ENCODE data around the gene CFAP20DC. TPM values are rescaled to one million over a fixed set of nuclear protein-coding genes. Genes with fewer than 3 reads are reported as not detected.

Gene CFAP20DC
- total RNA-seq, 3 donors from 2014 or later (not counting 1 experiment from before 2014, with no cell fraction given) = 0.09 to 0.20 (median 0.18) TPM

GRCh38 chr3:58994746-58995330 lies 55.0 kb downstream of the CFAP20DC start:
- ATAC-seq (no peak), DNase-seq (peak in 1 of 2 donors; percentile 66)
- Histone ChIP-seq H3K27me3 (ENCODE audit: control insufficient read depth, insufficient read depth, low read length) (no peaks in the 10 kb centered on the region), H3K4me3 (ENCODE audit: low read length) (no peak overlapping the region), H3K9me3 (ENCODE audit: control insufficient read depth, insufficient read depth, low read length) (no peaks in the 10 kb centered on the region), H3K4me1 (ENCODE audit: control insufficient read depth, insufficient read depth, low read length) (no peaks in the 10 kb centered on the region), H3K27ac (ENCODE audit: low read length) (no peak overlapping the region), H3K36me3 (ENCODE audit: control insufficient read depth, insufficient read depth, low read length) (no peaks in the 10 kb centered on the region)
- Mint-ChIP-seq H3K4me1 (peaks cover 0 to 5% of the 10 kb centered on the region in 2 donors), H3K27me3 (ENCODE audit: low read depth in 2 of 2) (peaks cover 0 to 8% of the 10 kb centered on the region in 2 donors), H3K4me3 (no peak overlapping the region), H3K36me3 (no peaks in the 10 kb centered on the region), H3K27ac (no peak overlapping the region), H3K9me3 (no peaks in the 10 kb centered on the region)
- WGBS (ENCODE audit: insufficient coverage) = 11% methylated on average over 4 of the region's 6 CpGs
- TF ChIP-seq, protein P1, sequence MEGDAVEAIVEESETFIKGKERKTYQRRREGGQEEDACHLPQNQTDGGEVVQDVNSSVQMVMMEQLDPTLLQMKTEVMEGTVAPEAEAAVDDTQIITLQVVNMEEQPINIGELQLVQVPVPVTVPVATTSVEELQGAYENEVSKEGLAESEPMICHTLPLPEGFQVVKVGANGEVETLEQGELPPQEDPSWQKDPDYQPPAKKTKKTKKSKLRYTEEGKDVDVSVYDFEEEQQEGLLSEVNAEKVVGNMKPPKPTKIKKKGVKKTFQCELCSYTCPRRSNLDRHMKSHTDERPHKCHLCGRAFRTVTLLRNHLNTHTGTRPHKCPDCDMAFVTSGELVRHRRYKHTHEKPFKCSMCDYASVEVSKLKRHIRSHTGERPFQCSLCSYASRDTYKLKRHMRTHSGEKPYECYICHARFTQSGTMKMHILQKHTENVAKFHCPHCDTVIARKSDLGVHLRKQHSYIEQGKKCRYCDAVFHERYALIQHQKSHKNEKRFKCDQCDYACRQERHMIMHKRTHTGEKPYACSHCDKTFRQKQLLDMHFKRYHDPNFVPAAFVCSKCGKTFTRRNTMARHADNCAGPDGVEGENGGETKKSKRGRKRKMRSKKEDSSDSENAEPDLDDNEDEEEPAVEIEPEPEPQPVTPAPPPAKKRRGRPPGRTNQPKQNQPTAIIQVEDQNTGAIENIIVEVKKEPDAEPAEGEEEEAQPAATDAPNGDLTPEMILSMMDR (IDR thresholded peaks at IDR 0.05) = no peak
- intact Hi-C loops (cut with micrococcal nuclease) = no loop called here

DNA sequence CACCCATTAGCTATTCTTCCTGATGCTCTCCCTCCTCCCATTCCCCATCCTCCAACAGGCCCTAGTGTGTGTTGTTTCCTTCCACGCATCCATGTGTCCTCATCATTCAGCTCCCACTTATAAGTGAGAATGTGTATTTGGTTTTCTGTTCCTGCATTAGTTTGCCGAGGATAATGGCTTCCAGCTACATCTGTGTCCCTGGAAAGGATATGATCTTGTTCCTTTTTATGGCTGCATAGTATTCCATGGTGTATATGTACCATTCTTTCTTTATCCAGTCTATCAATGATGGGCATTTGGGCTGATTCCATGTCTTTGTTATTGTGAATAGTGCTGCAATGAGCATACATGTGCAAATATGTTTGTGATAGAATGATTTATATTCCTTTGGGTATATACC lies 56.3 kb downstream of the CFAP20DC start:
- H3K4me1 ChIP-seq (ENCODE audit: control insufficient read depth, insufficient read depth, low read length) = no peaks in the 10 kb centered on the region
- DNase-seq (no peak), ATAC-seq (no peak)
- intact Hi-C loops (cut with micrococcal nuclease) = no loop called here
- no peak overlapping the region for H3K27ac ChIP-seq (ENCODE audit: low read length)
- H3K36me3 ChIP-seq (ENCODE audit: control insufficient read depth, insufficient read depth, low read length) = no peaks in the 10 kb centered on the region
- no peak overlapping the region for H3K27ac Mint-ChIP-seq
- H3K9me3 ChIP-seq (ENCODE audit: control insufficient read depth, insufficient read depth, low read length) = no peaks in the 10 kb centered on the region
- peaks cover 0 to 5% of the 10 kb centered on the region in 2 donors for H3K4me1 Mint-ChIP-seq
- no peaks in the 10 kb centered on the region for H3K9me3 Mint-ChIP-seq
- no peaks in the 10 kb centered on the region for H3K36me3 Mint-ChIP-seq
- H3K27me3 ChIP-seq (ENCODE audit: control insufficient read depth, insufficient read depth, low read length) = no peaks in the 10 kb centered on the region
- TF ChIP-seq, protein P1 (IDR thresholded peaks at IDR 0.05) = no peak
- no peak overlapping the region for H3K4me3 ChIP-seq (ENCODE audit: low read length)
- WGBS (ENCODE audit: insufficient coverage) = no CpG with 5 or more reads among the region's 2 CpGs
- no peak overlapping the region for H3K4me3 Mint-ChIP-seq
- peaks cover 0 to 8% of the 10 kb centered on the region in 2 donors for H3K27me3 Mint-ChIP-seq (ENCODE audit: low read depth in 2 of 2)

GRCh38 chr3:58991623-58992022 lies 58.2 kb downstream of the CFAP20DC start:
- no peak overlapping the region for H3K27ac Mint-ChIP-seq
- no peaks in the 10 kb centered on the region for H3K36me3 Mint-ChIP-seq
- H3K4me3 Mint-ChIP-seq = no peak overlapping the region
- TF ChIP-seq, protein P1 (IDR thresholded peaks at IDR 0.05) = no peak
- Histone ChIP-seq H3K9me3 (ENCODE audit: control insufficient read depth, insufficient read depth, low read length) (no peaks in the 10 kb centered on the region), H3K4me3 (ENCODE audit: low read length) (no peak overlapping the region), H3K36me3 (ENCODE audit: control insufficient read depth, insufficient read depth, low read length) (no peaks in the 10 kb centered on the region), H3K27ac (ENCODE audit: low read length) (no peak overlapping the region), H3K27me3 (ENCODE audit: control insufficient read depth, insufficient read depth, low read length) (no peaks in the 10 kb centered on the region), H3K4me1 (ENCODE audit: control insufficient read depth, insufficient read depth, low read length) (no peaks in the 10 kb centered on the region)
- intact Hi-C loops (cut with micrococcal nuclease) = no loop called here
- H3K27me3 Mint-ChIP-seq (ENCODE audit: low read depth in 2 of 2) = peaks cover 0 to 8% of the 10 kb centered on the region in 2 donors
- no peak for ATAC-seq
- WGBS (ENCODE audit: insufficient coverage) = 85% methylated on average over 5 of the region's 5 CpGs
- H3K4me1 Mint-ChIP-seq = peaks cover 0 to 5% of the 10 kb centered on the region in 2 donors
- DNase-seq = no peak
- H3K9me3 Mint-ChIP-seq = peaks cover 0 to 2% of the 10 kb centered on the region in 2 donors

DNA sequence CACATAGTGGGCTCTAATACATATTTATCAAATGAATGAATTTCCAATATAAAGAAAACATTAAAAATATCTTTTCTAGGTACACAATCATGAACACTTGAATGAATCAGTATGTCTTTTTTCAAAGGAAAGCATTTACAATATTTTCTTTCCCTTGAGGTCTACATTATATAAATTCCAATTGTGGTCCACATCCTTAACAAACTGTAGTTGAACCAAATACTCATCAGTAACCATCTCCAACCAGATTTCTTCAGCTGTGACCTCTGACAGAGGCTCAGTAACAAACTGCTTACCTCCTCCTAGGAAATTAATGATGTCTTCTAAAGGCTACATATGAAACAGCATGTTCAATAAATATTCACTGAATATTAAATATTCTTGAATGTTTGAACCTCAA lies 58.8 kb downstream of the CFAP20DC start:
- no peaks in the 10 kb centered on the region for H3K4me1 ChIP-seq (ENCODE audit: control insufficient read depth, insufficient read depth, low read length)
- H3K9me3 ChIP-seq (ENCODE audit: control insufficient read depth, insufficient read depth, low read length) = no peaks in the 10 kb centered on the region
- H3K27ac ChIP-seq (ENCODE audit: low read length) = no peak overlapping the region
- no peak overlapping the region for H3K4me3 ChIP-seq (ENCODE audit: low read length)
- Mint-ChIP-seq H3K4me3 (no peak overlapping the region), H3K36me3 (no peaks in the 10 kb centered on the region), H3K27ac (no peak overlapping the region), H3K4me1 (peaks cover 0 to 5% of the 10 kb centered on the region in 2 donors), H3K9me3 (peaks cover 0 to 2% of the 10 kb centered on the region in 2 donors), H3K27me3 (ENCODE audit: low read depth in 2 of 2) (peaks cover 0 to 8% of the 10 kb centered on the region in 2 donors)
- TF ChIP-seq, protein P1 (IDR thresholded peaks at IDR 0.05) = no peak
- no peaks in the 10 kb centered on the region for H3K36me3 ChIP-seq (ENCODE audit: control insufficient read depth, insufficient read depth, low read length)
- H3K27me3 ChIP-seq (ENCODE audit: control insufficient read depth, insufficient read depth, low read length) = no peaks in the 10 kb centered on the region
- no peak for DNase-seq
- no peak for ATAC-seq
- intact Hi-C loops (cut with micrococcal nuclease) = no loop called here
